SU-DHL-6 (cell line): ENCODE measurements around the gene CACNA2D4.

Source experiments
- H2AFZ ChIP-seq: fragments of 200-600 bp; sonication (generic); 2 replicates; pipeline ENCODE4 v1.6.1; 2014; ENCODE audit warnings: low read depth, mild to moderate bottlenecking, moderate library complexity, mixed read lengths, antibody characterized with exemption, low read length; ENCODE audit not compliant: severe bottlenecking
- H3F3A ChIP-seq: fragments of 200-600 bp; shearing (Covaris generic); 2 replicates; pipeline ENCODE4 v1.6.0; 2016; ENCODE audit warnings: antibody characterized with exemption, mild to moderate bottlenecking; ENCODE audit not compliant: insufficient read depth
- H3K27ac ChIP-seq: fragments of 200-600 bp; sonication (generic); 2 replicates; pipeline ENCODE4 v1.5.1; 2016; ENCODE audit warnings: low read depth, mild to moderate bottlenecking, low read length, moderate library complexity, mixed read lengths
- H3K27me3 ChIP-seq: fragments of 200-600 bp; sonication (generic), shearing (Covaris generic); 2 replicates; pipeline ENCODE4 v1.6.0; 2014; ENCODE audit warnings: mild to moderate bottlenecking, low read length
- H3K36me3 ChIP-seq: fragments of 200-600 bp; sonication (generic); 2 replicates; pipeline ENCODE4 v1.6.1; 2014; ENCODE audit warnings: mild to moderate bottlenecking, low read length, mixed read lengths
- H3K4me2 ChIP-seq: fragments of 300-600, 200-600 bp; shearing (Covaris generic), sonication (generic); 2 replicates; pipeline ENCODE4 v1.6.0; 2014; ENCODE audit warnings: low read length, low read depth, mild to moderate bottlenecking; ENCODE audit not compliant: poor library complexity, severe bottlenecking
- H3K4me3 ChIP-seq: fragments of 200-600 bp; sonication (generic); 2 replicates; pipeline ENCODE4 v1.5.1; 2014; ENCODE audit warnings: antibody characterized with exemption, low read length, mild to moderate bottlenecking, mixed read lengths; ENCODE audit not compliant: insufficient read depth, poor library complexity, severe bottlenecking
- H3K79me2 ChIP-seq: fragments of 200-600 bp; sonication (generic); 2 replicates; pipeline ENCODE4 v1.6.1; 2014; ENCODE audit warnings: mild to moderate bottlenecking, low read length, moderate library complexity; ENCODE audit not compliant: insufficient read depth
- H3K9ac ChIP-seq: fragments of 200-600 bp; sonication (generic); 2 replicates; pipeline ENCODE4 v1.7.0; 2014; ENCODE audit warnings: mild to moderate bottlenecking, low read length
- H3K9me2 ChIP-seq: fragments of 200-600 bp; sonication (generic); replicated peaks from 2 replicates; pipeline ENCODE4 v1.6.1; 2014; ENCODE audit warnings: low read length; ENCODE audit not compliant: insufficient read depth
- H3K9me3 ChIP-seq: fragments of 200-600 bp; sonication (generic); 2 replicates; pipeline ENCODE4 v1.6.1; 2014; ENCODE audit warnings: low read length, mixed read lengths; ENCODE audit not compliant: insufficient read depth
- H4K20me1 ChIP-seq: fragments of 200-600 bp; sonication (generic); 2 replicates; pipeline ENCODE4 v1.6.1; 2014; ENCODE audit warnings: low read depth, mild to moderate bottlenecking, antibody characterized with exemption, low read length, moderate library complexity, mixed read lengths
- CTCF ChIP-seq: fragments of 200-600 bp; sonication (generic); IDR thresholded peaks from one replicate; pipeline ENCODE4 v1.5.1; 2017; ENCODE audit warnings: antibody characterized with exemption, mild to moderate bottlenecking, low read length, moderate library complexity; ENCODE audit not compliant: insufficient read depth, poor library complexity, severe bottlenecking
- EZH2phosphoT487 ChIP-seq: fragments of 200-600 bp; sonication (generic), shearing (Covaris generic); conservative IDR thresholded peaks from 2 replicates; pipeline ENCODE4 v1.6.1; 2018; ENCODE audit warnings: mild to moderate bottlenecking, antibody characterized with exemption, low read length, moderate library complexity, mixed read lengths

Gene CACNA2D4

DNA sequence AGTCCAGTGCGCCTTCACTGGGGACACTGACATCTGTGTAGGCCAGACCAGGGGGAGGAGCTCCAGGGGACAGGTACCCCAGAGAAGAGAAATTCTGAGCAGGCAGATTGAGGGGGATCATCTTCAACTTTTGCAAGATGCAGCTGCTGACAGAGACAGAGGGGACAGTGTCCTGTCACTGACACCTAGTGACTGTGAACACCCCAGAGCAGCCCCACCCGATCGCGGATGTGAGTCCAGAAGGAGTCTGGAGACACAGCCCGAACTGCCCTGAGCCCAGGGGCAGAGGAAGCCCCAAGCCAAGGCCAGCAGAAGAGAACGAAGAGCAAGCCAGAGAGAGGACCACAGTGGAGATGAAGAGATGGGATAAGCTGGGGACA, 119.8 kb downstream of the CACNA2D4 start:
- H3K27ac ChIP-seq, result no peak overlapping the region
- no peaks in the 10 kb centered on the region for H4K20me1 ChIP-seq
- H3K4me3 ChIP-seq, result no peak overlapping the region
- TF ChIP-seq CTCF (no peak), EZH2phosphoT487 (no peak)
- no peaks in the 10 kb centered on the region for H3K9me2 ChIP-seq
- no peak overlapping the region for H2AFZ ChIP-seq
- H3K36me3 ChIP-seq, result no peaks in the 10 kb centered on the region
- no peaks in the 10 kb centered on the region for H3F3A ChIP-seq
- H3K79me2 ChIP-seq, result no peaks in the 10 kb centered on the region
- H3K9me3 ChIP-seq, result no peaks in the 10 kb centered on the region
- H3K4me2 ChIP-seq, result no peak overlapping the region
- no peak overlapping the region for H3K9ac ChIP-seq
- no peaks in the 10 kb centered on the region for H3K27me3 ChIP-seq

DNA sequence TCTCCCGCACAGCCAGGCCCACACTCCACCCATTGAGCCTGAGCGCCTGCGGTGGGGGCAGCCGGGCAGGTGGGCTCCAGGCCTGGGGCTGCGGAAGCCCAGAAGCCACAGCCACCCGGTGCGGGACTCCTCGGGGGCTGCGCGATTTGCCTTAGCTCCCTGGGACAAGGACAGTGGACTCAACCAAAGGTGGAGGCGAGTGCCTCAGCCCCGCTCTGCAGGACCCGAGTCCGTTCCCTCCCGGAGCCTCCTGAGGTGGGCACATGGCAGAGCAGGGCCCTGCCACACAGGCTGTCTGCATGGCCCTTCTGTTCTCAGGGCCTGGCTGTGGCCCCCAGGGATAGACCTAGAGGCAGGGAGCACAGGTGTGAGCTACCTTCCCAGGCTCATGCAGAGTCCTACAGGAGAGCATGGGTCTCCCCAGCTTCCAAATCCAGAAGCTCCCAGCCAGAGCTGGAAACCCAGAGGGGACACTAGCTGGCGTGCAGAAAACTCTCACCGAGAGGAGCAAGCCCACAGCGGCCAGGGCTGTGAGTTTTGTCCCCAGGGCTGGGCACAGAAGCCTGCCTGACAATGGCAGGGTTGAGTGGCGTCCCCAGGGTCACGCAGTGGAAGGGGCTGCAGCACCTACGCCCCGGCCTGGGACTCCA, 120.3 kb downstream of the CACNA2D4 start:
- H3K4me2 ChIP-seq, result no peak overlapping the region
- H3K9me3 ChIP-seq, result no peaks in the 10 kb centered on the region
- no peaks in the 10 kb centered on the region for H3F3A ChIP-seq
- no peaks in the 10 kb centered on the region for H3K27me3 ChIP-seq
- no peak overlapping the region for H3K4me3 ChIP-seq
- TF ChIP-seq EZH2phosphoT487 (no peak), CTCF (no peak)
- H3K27ac ChIP-seq, result no peak overlapping the region
- no peak overlapping the region for H2AFZ ChIP-seq
- H3K79me2 ChIP-seq, result no peaks in the 10 kb centered on the region
- no peak overlapping the region for H3K9ac ChIP-seq
- H4K20me1 ChIP-seq, result no peaks in the 10 kb centered on the region
- H3K36me3 ChIP-seq, result no peaks in the 10 kb centered on the region
- H3K9me2 ChIP-seq, result no peaks in the 10 kb centered on the region

- Histone ChIP-seq H3K4me2 (peak overlapping the region; percentile 67), H2AFZ (peak overlapping the region; percentile 79), H3K9me2 (no peaks in the 10 kb centered on the region), H3F3A (no peaks in the 10 kb centered on the region), H4K20me1 (no peaks in the 10 kb centered on the region), H3K9ac (peak overlapping the region; percentile 69), H3K4me3 (peak overlapping the region; percentile 51), H3K27ac (no peak overlapping the region), H3K79me2 (no peaks in the 10 kb centered on the region), H3K9me3 (no peaks in the 10 kb centered on the region), H3K36me3 (no peaks in the 10 kb centered on the region), H3K27me3 (no peaks in the 10 kb centered on the region)
- TF ChIP-seq EZH2phosphoT487, result no peak
- TF ChIP-seq CTCF, result no peak
These were observed 121.2 kb downstream of the CACNA2D4 start for GRCh38 chr12:1797011-1797901.
